ENCODE measurements around the gene NEGR1. TPM values are rescaled to one million over a fixed set of nuclear protein-coding genes. Genes with fewer than 3 reads are reported as not detected.

Gene NEGR1
- total and polyA plus RNA-seq, 3 donors from 2014 or later: 2.9 to 7.6 (median 3.1) TPM

DNA sequence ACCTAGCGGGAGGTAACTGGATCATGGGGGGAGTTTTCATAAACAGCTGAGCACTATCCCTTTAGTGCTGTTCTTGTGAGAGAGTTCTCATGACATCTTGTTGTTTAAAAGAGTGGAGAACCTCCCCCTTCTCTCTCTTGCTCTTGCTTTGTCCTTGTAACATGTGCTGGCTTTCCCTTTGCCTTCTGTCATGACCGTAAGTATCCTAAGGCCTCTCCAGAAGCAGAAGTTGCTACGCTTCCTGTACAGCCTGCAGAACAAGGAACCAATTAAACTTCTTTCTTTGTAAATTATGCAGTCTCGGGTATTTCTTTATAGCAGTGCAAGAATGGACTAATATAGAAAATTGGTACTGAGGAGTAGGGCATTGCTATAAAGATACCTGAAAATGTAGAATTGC, 515.6 kb downstream of the NEGR1 start:
- H3K27me3 ChIP-seq: no peaks in the 10 kb centered on the region

DNA sequence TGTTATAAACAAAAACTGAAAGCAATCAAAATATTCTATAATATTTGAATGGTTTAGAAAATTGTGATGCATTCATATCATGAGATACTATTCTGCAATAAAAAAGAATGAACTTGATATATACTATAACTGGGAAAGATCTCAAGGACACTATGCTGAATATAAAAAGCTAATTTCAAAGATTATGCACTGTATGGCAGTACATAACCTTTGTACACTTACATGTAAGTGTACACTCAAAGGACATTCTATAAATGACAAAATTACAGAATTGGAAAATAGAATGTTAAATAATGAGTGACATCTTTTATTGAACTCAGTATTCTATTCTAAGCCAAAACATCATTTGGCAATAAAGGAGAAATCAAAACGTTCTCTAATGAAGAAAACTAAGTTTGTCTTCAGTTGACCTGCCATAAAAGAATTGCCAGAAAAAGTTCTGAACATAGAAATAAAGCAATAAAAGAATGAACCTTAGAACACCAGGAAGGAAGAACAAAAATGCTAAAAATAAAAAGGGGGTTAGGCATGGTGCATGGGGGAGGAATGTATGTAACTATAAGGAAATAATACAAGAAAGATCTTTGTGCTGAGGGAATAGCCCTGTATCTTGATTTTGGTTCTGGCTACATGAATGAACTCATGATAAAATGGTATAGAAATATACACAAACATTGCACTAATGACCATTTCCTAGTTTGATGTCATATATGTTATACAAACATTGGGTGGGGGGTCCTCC, 519.7 kb downstream of the NEGR1 start:
- Histone ChIP-seq H3K4me1 (no peaks in the 10 kb centered on the region), H3K4me3 (no peak overlapping the region), H3K9me3 (no peaks in the 10 kb centered on the region), H3K27ac (no peak overlapping the region), H3K27me3 (no peaks in the 10 kb centered on the region), H3K36me3 (ENCODE audit: low read depth, missing control alignments) (no peaks in the 10 kb centered on the region)
- intact Hi-C loops (cut with DNase I; ENCODE audit: low total_unique reads): no loop called here
- TF ChIP-seq, protein P1, sequence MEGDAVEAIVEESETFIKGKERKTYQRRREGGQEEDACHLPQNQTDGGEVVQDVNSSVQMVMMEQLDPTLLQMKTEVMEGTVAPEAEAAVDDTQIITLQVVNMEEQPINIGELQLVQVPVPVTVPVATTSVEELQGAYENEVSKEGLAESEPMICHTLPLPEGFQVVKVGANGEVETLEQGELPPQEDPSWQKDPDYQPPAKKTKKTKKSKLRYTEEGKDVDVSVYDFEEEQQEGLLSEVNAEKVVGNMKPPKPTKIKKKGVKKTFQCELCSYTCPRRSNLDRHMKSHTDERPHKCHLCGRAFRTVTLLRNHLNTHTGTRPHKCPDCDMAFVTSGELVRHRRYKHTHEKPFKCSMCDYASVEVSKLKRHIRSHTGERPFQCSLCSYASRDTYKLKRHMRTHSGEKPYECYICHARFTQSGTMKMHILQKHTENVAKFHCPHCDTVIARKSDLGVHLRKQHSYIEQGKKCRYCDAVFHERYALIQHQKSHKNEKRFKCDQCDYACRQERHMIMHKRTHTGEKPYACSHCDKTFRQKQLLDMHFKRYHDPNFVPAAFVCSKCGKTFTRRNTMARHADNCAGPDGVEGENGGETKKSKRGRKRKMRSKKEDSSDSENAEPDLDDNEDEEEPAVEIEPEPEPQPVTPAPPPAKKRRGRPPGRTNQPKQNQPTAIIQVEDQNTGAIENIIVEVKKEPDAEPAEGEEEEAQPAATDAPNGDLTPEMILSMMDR (IDR thresholded peaks at IDR 0.05): no peak
- TF ChIP-seq POLR2A (IDR thresholded peaks at IDR 0.05): no peak
- 48 to 58% methylated on average over 1 of the region's 1 CpG for WGBS, 2 donors
- no peak for DNase-seq

More for the DNA sequence above, 515.6 kb downstream of the NEGR1 start:
- 78 to 91% methylated on average over 4 of the region's 4 CpGs for WGBS, 2 donors
- TF ChIP-seq POLR2A (IDR thresholded peaks at IDR 0.05): no peak
- TF ChIP-seq, protein P1 (IDR thresholded peaks at IDR 0.05): no peak
- no peak for DNase-seq
- no peak overlapping the region for H3K4me3 ChIP-seq
- H3K4me1 ChIP-seq: no peaks in the 10 kb centered on the region
- no peaks in the 10 kb centered on the region for H3K36me3 ChIP-seq (ENCODE audit: low read depth, missing control alignments)
- no peaks in the 10 kb centered on the region for H3K9me3 ChIP-seq
- intact Hi-C loops (cut with DNase I; ENCODE audit: low total_unique reads): no loop called here
- no peak overlapping the region for H3K27ac ChIP-seq

DNA sequence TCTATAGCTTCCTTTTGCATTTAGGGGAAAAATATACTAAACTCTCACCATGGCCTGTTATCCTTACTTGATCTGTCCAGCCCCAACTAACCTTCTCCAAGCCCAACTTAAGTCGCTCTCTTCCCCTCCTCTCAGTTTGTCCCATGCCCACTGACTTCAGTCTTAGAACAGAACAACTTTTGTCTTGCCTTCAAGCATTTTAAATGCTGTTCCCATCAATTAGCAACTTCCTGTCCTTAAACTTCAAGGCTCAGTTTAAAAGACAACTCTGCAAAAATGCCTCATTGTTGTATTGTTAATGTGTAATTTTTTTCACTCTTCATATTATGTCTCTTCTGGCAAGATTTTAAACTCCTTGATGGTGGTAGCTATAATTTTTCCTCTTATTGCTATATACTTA, 526.9 kb downstream of the NEGR1 start:
- Histone ChIP-seq H3K27me3 (no peaks in the 10 kb centered on the region), H3K36me3 (ENCODE audit: low read depth, missing control alignments) (no peaks in the 10 kb centered on the region), H3K4me1 (no peaks in the 10 kb centered on the region), H3K9me3 (no peaks in the 10 kb centered on the region), H3K4me3 (no peak overlapping the region), H3K27ac (no peak overlapping the region)
- WGBS, 2 donors: 93 to 95% methylated on average over 1 of the region's 1 CpG
- intact Hi-C loops (cut with DNase I; ENCODE audit: low total_unique reads): no loop called here
- no peak for DNase-seq
- TF ChIP-seq, protein P1 (IDR thresholded peaks at IDR 0.05): no peak
- TF ChIP-seq POLR2A (IDR thresholded peaks at IDR 0.05): no peak

GRCh38 chr1:71753746-71754145, 528.6 kb downstream of the NEGR1 start:
- Histone ChIP-seq H3K9me3 (no peaks in the 10 kb centered on the region), H3K27ac (no peak overlapping the region), H3K4me1 (no peaks in the 10 kb centered on the region), H3K4me3 (no peak overlapping the region), H3K27me3 (no peaks in the 10 kb centered on the region), H3K36me3 (ENCODE audit: low read depth, missing control alignments) (no peaks in the 10 kb centered on the region)
- TF ChIP-seq, protein P1 (IDR thresholded peaks at IDR 0.05): no peak
- no peak for TF ChIP-seq POLR2A (IDR thresholded peaks at IDR 0.05)
- WGBS, 2 donors: 85 to 88% methylated on average over 4 of the region's 4 CpGs
- intact Hi-C loops (cut with DNase I; ENCODE audit: low total_unique reads): no loop called here
- DNase-seq: no peak

- Histone ChIP-seq H3K36me3 (ENCODE audit: low read depth, missing control alignments) (no peaks in the 10 kb centered on the region), H3K27ac (no peak overlapping the region), H3K4me3 (no peak overlapping the region), H3K9me3 (no peaks in the 10 kb centered on the region), H3K4me1 (no peaks in the 10 kb centered on the region), H3K27me3 (no peaks in the 10 kb centered on the region)
- no peak for DNase-seq
- no peak for TF ChIP-seq POLR2A (IDR thresholded peaks at IDR 0.05)
- TF ChIP-seq, protein P1 (IDR thresholded peaks at IDR 0.05): no peak
- intact Hi-C loops (cut with DNase I; ENCODE audit: low total_unique reads): no loop called here
Measured at GRCh38 chr1:71745326-71745725, 537.0 kb downstream of the NEGR1 start.

All from testis (tissue), 3 donors.